ENCODE results near the gene STPG1. TPM values are rescaled to one million over a fixed set of nuclear protein-coding genes. Genes with fewer than 3 reads are reported as not detected.

The STPG1 gene
- total RNA-seq, 1 donor from 2014 or later: 9.2 TPM

DNA sequence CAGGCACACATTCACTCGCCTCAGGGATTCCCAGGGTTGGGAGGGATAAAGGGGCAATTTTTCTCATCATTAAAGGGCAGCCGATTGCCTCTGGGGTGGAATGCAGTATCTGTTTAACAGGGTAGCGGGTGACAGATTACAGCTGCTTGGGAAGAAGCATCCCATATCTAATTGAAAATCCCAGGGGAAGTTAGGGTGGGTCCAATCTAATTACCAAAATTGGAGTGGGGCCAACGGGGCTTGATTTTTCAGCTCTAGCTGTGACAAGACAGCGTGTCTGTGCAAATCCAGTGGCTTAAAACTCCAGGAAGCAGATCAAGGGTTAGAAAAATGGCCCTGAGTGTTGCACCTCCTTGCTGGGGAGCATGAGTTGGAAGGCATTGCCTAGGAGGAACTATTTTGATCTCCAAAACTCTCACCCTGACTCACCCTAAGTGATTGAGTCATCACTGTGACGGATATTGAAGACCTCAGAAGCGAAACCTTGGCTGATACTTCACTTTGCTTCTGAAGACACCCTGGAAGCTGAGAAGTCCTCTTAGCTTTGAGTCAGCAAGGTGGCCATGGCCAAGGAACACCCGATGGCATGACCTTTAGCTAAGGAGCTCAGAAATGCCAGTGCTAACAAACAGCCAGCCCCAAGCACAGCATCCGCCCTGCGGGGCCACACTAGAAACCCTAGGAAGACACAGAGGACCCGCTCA, 48.5 kb downstream of the STPG1 start:
- peak overlapping the region; percentile 54 for H3K4me2 ChIP-seq (ENCODE audit: low read length)
- no peak for TF ChIP-seq EZH2 (IDR thresholded peaks at IDR 0.05; ENCODE audit: insufficient read depth, low read length)
- TF ChIP-seq, protein P1, sequence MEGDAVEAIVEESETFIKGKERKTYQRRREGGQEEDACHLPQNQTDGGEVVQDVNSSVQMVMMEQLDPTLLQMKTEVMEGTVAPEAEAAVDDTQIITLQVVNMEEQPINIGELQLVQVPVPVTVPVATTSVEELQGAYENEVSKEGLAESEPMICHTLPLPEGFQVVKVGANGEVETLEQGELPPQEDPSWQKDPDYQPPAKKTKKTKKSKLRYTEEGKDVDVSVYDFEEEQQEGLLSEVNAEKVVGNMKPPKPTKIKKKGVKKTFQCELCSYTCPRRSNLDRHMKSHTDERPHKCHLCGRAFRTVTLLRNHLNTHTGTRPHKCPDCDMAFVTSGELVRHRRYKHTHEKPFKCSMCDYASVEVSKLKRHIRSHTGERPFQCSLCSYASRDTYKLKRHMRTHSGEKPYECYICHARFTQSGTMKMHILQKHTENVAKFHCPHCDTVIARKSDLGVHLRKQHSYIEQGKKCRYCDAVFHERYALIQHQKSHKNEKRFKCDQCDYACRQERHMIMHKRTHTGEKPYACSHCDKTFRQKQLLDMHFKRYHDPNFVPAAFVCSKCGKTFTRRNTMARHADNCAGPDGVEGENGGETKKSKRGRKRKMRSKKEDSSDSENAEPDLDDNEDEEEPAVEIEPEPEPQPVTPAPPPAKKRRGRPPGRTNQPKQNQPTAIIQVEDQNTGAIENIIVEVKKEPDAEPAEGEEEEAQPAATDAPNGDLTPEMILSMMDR (IDR thresholded peaks at IDR 0.05; ENCODE audit: insufficient read depth, low read depth, low read length): no peak
- Mint-ChIP-seq H3K4me3 (ENCODE audit: unreplicated experiment) (no peak overlapping the region), H3K36me3 (ENCODE audit: low read depth, unreplicated experiment) (peaks cover 16% of the 10 kb centered on the region), H3K4me1 (ENCODE audit: low read depth, unreplicated experiment) (peaks cover 23% of the 10 kb centered on the region), H3K27me3 (ENCODE audit: low read depth, unreplicated experiment) (no peaks in the 10 kb centered on the region), H3K9me3 (ENCODE audit: unreplicated experiment) (no peaks in the 10 kb centered on the region), H3K27ac (ENCODE audit: unreplicated experiment) (peak overlapping the region; percentile 38)
- H3K36me3 ChIP-seq (ENCODE audit: insufficient read depth, low read length): no peaks in the 10 kb centered on the region
- FAIRE-seq (peak; percentile 98), DNase-seq (ENCODE audit: low read depth) (peak; percentile 92)
- no peak overlapping the region for H3K4me3 ChIP-seq (ENCODE audit: insufficient read depth, low read depth, low read length)
- peaks cover 35% of the 10 kb centered on the region for H3K4me1 ChIP-seq (ENCODE audit: insufficient read depth, low read length)
- no peaks in the 10 kb centered on the region for H3K27me3 ChIP-seq (ENCODE audit: insufficient read depth, low read length)
- no peaks in the 10 kb centered on the region for H3K79me2 ChIP-seq (ENCODE audit: insufficient read depth, low read length)
- no peak overlapping the region for H2AFZ ChIP-seq (ENCODE audit: low read depth, low read length)
- H4K20me1 ChIP-seq (ENCODE audit: insufficient read depth, low read length): no peaks in the 10 kb centered on the region
- peak overlapping the region; percentile 6 for H3K27ac ChIP-seq (ENCODE audit: low read depth, low read length)
- no peak overlapping the region for H3K9ac ChIP-seq (ENCODE audit: low read length)
- no peaks in the 10 kb centered on the region for H3K9me3 ChIP-seq (ENCODE audit: insufficient read depth, low read depth, low read length)

DNA sequence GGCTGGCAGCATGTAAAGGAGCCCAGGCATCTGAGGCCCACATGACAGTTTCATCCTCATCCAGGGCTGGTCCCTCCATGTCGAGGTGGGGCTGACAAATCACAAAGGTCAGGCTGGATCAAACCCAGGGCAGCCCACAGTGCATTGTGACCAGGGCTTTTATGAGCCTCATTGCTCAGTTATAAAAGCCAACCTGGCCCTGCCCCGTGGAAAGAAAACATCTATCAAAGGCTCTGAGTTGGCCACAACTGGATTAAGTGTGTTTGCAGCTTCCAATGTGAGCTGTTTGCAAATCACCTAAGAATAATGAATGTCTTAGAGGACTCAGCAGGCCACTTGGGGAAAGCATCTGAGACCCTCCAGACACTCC, 49.0 kb downstream of the STPG1 start:
- no peaks in the 10 kb centered on the region for H3K79me2 ChIP-seq (ENCODE audit: insufficient read depth, low read length)
- no peaks in the 10 kb centered on the region for H3K36me3 ChIP-seq (ENCODE audit: insufficient read depth, low read length)
- H3K27me3 Mint-ChIP-seq (ENCODE audit: low read depth, unreplicated experiment): no peaks in the 10 kb centered on the region
- H3K9me3 Mint-ChIP-seq (ENCODE audit: unreplicated experiment): no peaks in the 10 kb centered on the region
- DNase-seq (ENCODE audit: low read depth): peak; percentile 39
- H3K27ac ChIP-seq (ENCODE audit: low read depth, low read length): peak overlapping the region; percentile 6
- H3K27me3 ChIP-seq (ENCODE audit: insufficient read depth, low read length): no peaks in the 10 kb centered on the region
- H3K36me3 Mint-ChIP-seq (ENCODE audit: low read depth, unreplicated experiment): peaks cover 17% of the 10 kb centered on the region
- no peak for FAIRE-seq
- peak overlapping the region; percentile 38 for H3K27ac Mint-ChIP-seq (ENCODE audit: unreplicated experiment)
- peak overlapping the region; percentile 54 for H3K4me2 ChIP-seq (ENCODE audit: low read length)
- no peak overlapping the region for H3K9ac ChIP-seq (ENCODE audit: low read length)
- no peaks in the 10 kb centered on the region for H3K9me3 ChIP-seq (ENCODE audit: insufficient read depth, low read depth, low read length)
- peaks cover 23% of the 10 kb centered on the region for H3K4me1 Mint-ChIP-seq (ENCODE audit: low read depth, unreplicated experiment)
- no peaks in the 10 kb centered on the region for H4K20me1 ChIP-seq (ENCODE audit: insufficient read depth, low read length)
- H3K4me3 ChIP-seq (ENCODE audit: insufficient read depth, low read depth, low read length): no peak overlapping the region
- H2AFZ ChIP-seq (ENCODE audit: low read depth, low read length): no peak overlapping the region
- H3K4me1 ChIP-seq (ENCODE audit: insufficient read depth, low read length): peaks cover 35% of the 10 kb centered on the region
- no peak overlapping the region for H3K4me3 Mint-ChIP-seq (ENCODE audit: unreplicated experiment)
- TF ChIP-seq EZH2 (IDR thresholded peaks at IDR 0.05; ENCODE audit: insufficient read depth, low read length): no peak
- TF ChIP-seq, protein P1 (IDR thresholded peaks at IDR 0.05; ENCODE audit: insufficient read depth, low read depth, low read length): no peak

DNA sequence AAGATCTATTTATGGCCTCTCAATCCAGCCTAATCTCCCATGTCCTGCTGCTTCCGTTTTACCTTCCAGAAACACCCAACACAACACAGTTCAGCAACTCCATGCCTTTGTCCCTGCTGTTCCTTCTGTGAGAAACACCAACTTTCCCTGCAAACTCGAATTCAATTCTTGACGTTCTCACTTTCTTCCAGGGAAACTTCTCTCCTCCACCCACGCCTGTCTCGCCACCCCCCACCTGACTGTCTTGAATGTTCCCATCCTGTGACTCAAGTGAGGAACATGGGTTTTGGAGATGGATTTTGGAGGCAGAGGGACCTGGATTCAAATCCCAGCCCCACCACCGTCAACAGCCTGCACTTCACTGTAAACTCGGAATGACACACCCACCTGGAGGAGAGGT, 49.6 kb downstream of the STPG1 start:
- H3K36me3 Mint-ChIP-seq (ENCODE audit: low read depth, unreplicated experiment): peaks cover 19% of the 10 kb centered on the region
- peaks cover 1% of the 10 kb centered on the region for H3K27me3 Mint-ChIP-seq (ENCODE audit: low read depth, unreplicated experiment)
- H3K9me3 Mint-ChIP-seq (ENCODE audit: unreplicated experiment): no peaks in the 10 kb centered on the region
- H3K9me3 ChIP-seq (ENCODE audit: insufficient read depth, low read depth, low read length): no peaks in the 10 kb centered on the region
- TF ChIP-seq, protein P1 (IDR thresholded peaks at IDR 0.05; ENCODE audit: insufficient read depth, low read depth, low read length): no peak
- no peak for TF ChIP-seq EZH2 (IDR thresholded peaks at IDR 0.05; ENCODE audit: insufficient read depth, low read length)
- no peak overlapping the region for H3K4me2 ChIP-seq (ENCODE audit: low read length)
- H3K4me1 Mint-ChIP-seq (ENCODE audit: low read depth, unreplicated experiment): peaks cover 23% of the 10 kb centered on the region
- DNase-seq (ENCODE audit: low read depth): no peak
- H4K20me1 ChIP-seq (ENCODE audit: insufficient read depth, low read length): no peaks in the 10 kb centered on the region
- no peak overlapping the region for H3K27ac Mint-ChIP-seq (ENCODE audit: unreplicated experiment)
- peak overlapping the region; percentile 9 for H3K4me3 Mint-ChIP-seq (ENCODE audit: unreplicated experiment)
- peaks cover 35% of the 10 kb centered on the region for H3K4me1 ChIP-seq (ENCODE audit: insufficient read depth, low read length)
- FAIRE-seq: no peak
- no peaks in the 10 kb centered on the region for H3K79me2 ChIP-seq (ENCODE audit: insufficient read depth, low read length)
- H3K9ac ChIP-seq (ENCODE audit: low read length): no peak overlapping the region
- no peak overlapping the region for H3K4me3 ChIP-seq (ENCODE audit: insufficient read depth, low read depth, low read length)
- H2AFZ ChIP-seq (ENCODE audit: low read depth, low read length): no peak overlapping the region
- H3K27ac ChIP-seq (ENCODE audit: low read depth, low read length): no peak overlapping the region
- no peaks in the 10 kb centered on the region for H3K36me3 ChIP-seq (ENCODE audit: insufficient read depth, low read length)
- H3K27me3 ChIP-seq (ENCODE audit: insufficient read depth, low read length): no peaks in the 10 kb centered on the region

Measured in astrocyte (in vitro differentiated cells and primary cell).